HEK293 (cell line): Measurements from ENCODE around the gene TMEM192.

ENCODE experiments used
- CTCF ChIP-seq: fragments of 450-650 bp; formaldehyde crosslinking; IDR thresholded peaks from 2 replicates; pipeline ENCODE4 v1.5.1; 2016; ENCODE audit warnings: missing biosample characterization, missing genetic modification characterization
- KLF17 ChIP-seq: fragments of 450-650 bp; formaldehyde crosslinking; IDR thresholded peaks from 2 replicates; pipeline ENCODE4 v1.5.1; 2016; ENCODE audit warnings: missing biosample characterization, missing genetic modification characterization

GRCh38 chr4:165058666-165059065 is 54.0 kb downstream of the TMEM192 start:
- no peak for TF ChIP-seq CTCF (tag by site-specific recombination)
- no peak for TF ChIP-seq KLF17 (tag by site-specific recombination)
